ENCODE data around the gene CFDP1. TPM values are rescaled to one million over a fixed set of nuclear protein-coding genes. Genes with fewer than 3 reads are reported as not detected.

Gene CFDP1
- total RNA-seq, 1 experiment from 2014 or later = 77.6 TPM

- Mint-ChIP-seq H3K27me3 (ENCODE audit: insufficient read depth, unreplicated experiment) (no peaks in the 10 kb centered on the region), H3K4me1 (ENCODE audit: low read depth, unreplicated experiment) (no peaks in the 10 kb centered on the region), H3K9me3 (ENCODE audit: unreplicated experiment) (no peaks in the 10 kb centered on the region), H3K36me3 (ENCODE audit: insufficient read depth, unreplicated experiment) (peaks cover 22% of the 10 kb centered on the region), H3K4me3 (ENCODE audit: unreplicated experiment) (no peak overlapping the region), H3K27ac (ENCODE audit: unreplicated experiment) (no peak overlapping the region)
- Histone ChIP-seq H3K27me3 (replicated peaks; ENCODE audit: control insufficient read depth, insufficient read depth, low read length) (no peaks in the 10 kb centered on the region), H3K36me3 (ENCODE audit: control insufficient read depth, insufficient read depth, low read length) (peaks cover 3% of the 10 kb centered on the region), H3K4me1 (no peaks in the 10 kb centered on the region), H3K9me3 (no peaks in the 10 kb centered on the region), H3K4me3 (ENCODE audit: low read depth, low read length) (no peak overlapping the region)
- CTCF ChIA-PET = no interaction called here
- POLR2A ChIA-PET = no interaction called here
- TF ChIP-seq CTCF (IDR thresholded peaks at IDR 0.05; ENCODE audit: insufficient read depth in 1 of 2, low read depth in 1 of 2, low read length in 1 of 2, severe bottlenecking in 1 of 2, unreplicated experiment in 1 of 2) = no peak
- intact Hi-C loops (cut with micrococcal nuclease; ENCODE audit: unreplicated experiment) = no loop called here
- no TSS peak for BruUV-seq (replicated peaks)
- DNase-seq = no peak
Measured at GRCh38 chr16:75296606-75297005, 136.7 kb downstream of the CFDP1 start.

GRCh38 chr16:75294773-75295459 is 138.4 kb downstream of the CFDP1 start:
- Mint-ChIP-seq H3K4me1 (ENCODE audit: low read depth, unreplicated experiment) (no peaks in the 10 kb centered on the region), H3K4me3 (ENCODE audit: unreplicated experiment) (no peak overlapping the region), H3K9me3 (ENCODE audit: unreplicated experiment) (no peaks in the 10 kb centered on the region), H3K27ac (ENCODE audit: unreplicated experiment) (no peak overlapping the region), H3K36me3 (ENCODE audit: insufficient read depth, unreplicated experiment) (peaks cover 12% of the 10 kb centered on the region), H3K27me3 (ENCODE audit: insufficient read depth, unreplicated experiment) (no peaks in the 10 kb centered on the region)
- H3K4me3 ChIP-seq (ENCODE audit: low read depth, low read length) = no peak overlapping the region
- intact Hi-C loops (cut with micrococcal nuclease; ENCODE audit: unreplicated experiment) = no loop called here
- no peaks in the 10 kb centered on the region for H3K4me1 ChIP-seq
- peaks cover 8% of the 10 kb centered on the region for H3K36me3 ChIP-seq (ENCODE audit: control insufficient read depth, insufficient read depth, low read length)
- DNase-seq = no peak
- POLR2A ChIA-PET = no interaction called here
- H3K9me3 ChIP-seq = no peaks in the 10 kb centered on the region
- no peaks in the 10 kb centered on the region for H3K27me3 ChIP-seq (replicated peaks; ENCODE audit: control insufficient read depth, insufficient read depth, low read length)
- no TSS peak for BruUV-seq (replicated peaks)
- CTCF ChIA-PET = interaction anchor here (0.7 kb wide), 1 partner anchor 117 kb away, joined by 3 read pairs; no protein-coding TSS in a partner anchor
- TF ChIP-seq CTCF (IDR thresholded peaks at IDR 0.05; ENCODE audit: insufficient read depth in 1 of 2, low read depth in 1 of 2, low read length in 1 of 2, severe bottlenecking in 1 of 2, unreplicated experiment in 1 of 2) = no peak

GRCh38 chr16:75293772-75294171 is 139.5 kb downstream of the CFDP1 start:
- CTCF ChIA-PET = interaction anchor here (1.0 kb wide), 1 partner anchor 13 kb away, joined by 5 read pairs; no protein-coding TSS in a partner anchor
- TF ChIP-seq CTCF (IDR thresholded peaks at IDR 0.05; ENCODE audit: insufficient read depth in 1 of 2, low read depth in 1 of 2, low read length in 1 of 2, severe bottlenecking in 1 of 2, unreplicated experiment in 1 of 2) = no peak
- Histone ChIP-seq H3K27me3 (replicated peaks; ENCODE audit: control insufficient read depth, insufficient read depth, low read length) (no peaks in the 10 kb centered on the region; the same call in 1 of the 2 replicates), H3K4me3 (ENCODE audit: low read depth, low read length) (no peak overlapping the region), H3K9me3 (no peaks in the 10 kb centered on the region), H3K4me1 (no peaks in the 10 kb centered on the region), H3K36me3 (ENCODE audit: control insufficient read depth, insufficient read depth, low read length) (peaks cover 10% of the 10 kb centered on the region)
- POLR2A ChIA-PET = no interaction called here
- Mint-ChIP-seq H3K27ac (ENCODE audit: unreplicated experiment) (no peak overlapping the region), H3K4me1 (ENCODE audit: low read depth, unreplicated experiment) (no peaks in the 10 kb centered on the region), H3K36me3 (ENCODE audit: insufficient read depth, unreplicated experiment) (peaks cover 7% of the 10 kb centered on the region), H3K9me3 (ENCODE audit: unreplicated experiment) (no peaks in the 10 kb centered on the region), H3K27me3 (ENCODE audit: insufficient read depth, unreplicated experiment) (no peaks in the 10 kb centered on the region), H3K4me3 (ENCODE audit: unreplicated experiment) (no peak overlapping the region)
- no TSS peak for BruUV-seq (replicated peaks)
- intact Hi-C loops (cut with micrococcal nuclease; ENCODE audit: unreplicated experiment) = no loop called here
- DNase-seq = no peak

All from Caco-2 (cell line).